ENCODE data around the gene PLA2G4B. TPM values are rescaled to one million over a fixed set of nuclear protein-coding genes. Genes with fewer than 3 reads are reported as not detected.

Gene PLA2G4B
- total RNA-seq, 1 donor from 2014 or later = 1.8 TPM

- Histone ChIP-seq H3K4me1 (ENCODE audit: insufficient read depth, low read length) (no peaks in the 10 kb centered on the region), H3K36me3 (ENCODE audit: insufficient read depth, low read length) (no peaks in the 10 kb centered on the region), H3K9ac (ENCODE audit: low read length) (no peak overlapping the region), H3K79me2 (ENCODE audit: insufficient read depth, low read length) (no peaks in the 10 kb centered on the region), H3K4me3 (ENCODE audit: insufficient read depth, low read depth, low read length) (no peak overlapping the region), H3K9me3 (ENCODE audit: insufficient read depth, low read depth, low read length) (no peaks in the 10 kb centered on the region), H3K27ac (ENCODE audit: low read depth, low read length) (no peak overlapping the region), H3K4me2 (ENCODE audit: low read length) (no peak overlapping the region), H4K20me1 (ENCODE audit: insufficient read depth, low read length) (no peaks in the 10 kb centered on the region), H3K27me3 (ENCODE audit: insufficient read depth, low read length) (no peaks in the 10 kb centered on the region), H2AFZ (ENCODE audit: low read depth, low read length) (no peak overlapping the region)
- H3K9me3 Mint-ChIP-seq (ENCODE audit: unreplicated experiment) = peaks cover 4% of the 10 kb centered on the region
- TF ChIP-seq EZH2 (IDR thresholded peaks at IDR 0.05; ENCODE audit: insufficient read depth, low read length) = no peak
- TF ChIP-seq, protein P1, sequence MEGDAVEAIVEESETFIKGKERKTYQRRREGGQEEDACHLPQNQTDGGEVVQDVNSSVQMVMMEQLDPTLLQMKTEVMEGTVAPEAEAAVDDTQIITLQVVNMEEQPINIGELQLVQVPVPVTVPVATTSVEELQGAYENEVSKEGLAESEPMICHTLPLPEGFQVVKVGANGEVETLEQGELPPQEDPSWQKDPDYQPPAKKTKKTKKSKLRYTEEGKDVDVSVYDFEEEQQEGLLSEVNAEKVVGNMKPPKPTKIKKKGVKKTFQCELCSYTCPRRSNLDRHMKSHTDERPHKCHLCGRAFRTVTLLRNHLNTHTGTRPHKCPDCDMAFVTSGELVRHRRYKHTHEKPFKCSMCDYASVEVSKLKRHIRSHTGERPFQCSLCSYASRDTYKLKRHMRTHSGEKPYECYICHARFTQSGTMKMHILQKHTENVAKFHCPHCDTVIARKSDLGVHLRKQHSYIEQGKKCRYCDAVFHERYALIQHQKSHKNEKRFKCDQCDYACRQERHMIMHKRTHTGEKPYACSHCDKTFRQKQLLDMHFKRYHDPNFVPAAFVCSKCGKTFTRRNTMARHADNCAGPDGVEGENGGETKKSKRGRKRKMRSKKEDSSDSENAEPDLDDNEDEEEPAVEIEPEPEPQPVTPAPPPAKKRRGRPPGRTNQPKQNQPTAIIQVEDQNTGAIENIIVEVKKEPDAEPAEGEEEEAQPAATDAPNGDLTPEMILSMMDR (IDR thresholded peaks at IDR 0.05; ENCODE audit: insufficient read depth, low read depth, low read length) = no peak
- H3K27ac Mint-ChIP-seq (ENCODE audit: unreplicated experiment) = no peak overlapping the region
- no peak overlapping the region for H3K4me3 Mint-ChIP-seq (ENCODE audit: unreplicated experiment)
- DNase-seq (ENCODE audit: low read depth) = no peak
- no peak for FAIRE-seq
- H3K27me3 Mint-ChIP-seq (ENCODE audit: low read depth, unreplicated experiment) = peaks cover 46% of the 10 kb centered on the region
- H3K4me1 Mint-ChIP-seq (ENCODE audit: low read depth, unreplicated experiment) = no peaks in the 10 kb centered on the region
- peaks cover 14% of the 10 kb centered on the region for H3K36me3 Mint-ChIP-seq (ENCODE audit: low read depth, unreplicated experiment)
Measured at GRCh38 chr15:41862515-41863116, 24.0 kb downstream of the PLA2G4B start.

DNA sequence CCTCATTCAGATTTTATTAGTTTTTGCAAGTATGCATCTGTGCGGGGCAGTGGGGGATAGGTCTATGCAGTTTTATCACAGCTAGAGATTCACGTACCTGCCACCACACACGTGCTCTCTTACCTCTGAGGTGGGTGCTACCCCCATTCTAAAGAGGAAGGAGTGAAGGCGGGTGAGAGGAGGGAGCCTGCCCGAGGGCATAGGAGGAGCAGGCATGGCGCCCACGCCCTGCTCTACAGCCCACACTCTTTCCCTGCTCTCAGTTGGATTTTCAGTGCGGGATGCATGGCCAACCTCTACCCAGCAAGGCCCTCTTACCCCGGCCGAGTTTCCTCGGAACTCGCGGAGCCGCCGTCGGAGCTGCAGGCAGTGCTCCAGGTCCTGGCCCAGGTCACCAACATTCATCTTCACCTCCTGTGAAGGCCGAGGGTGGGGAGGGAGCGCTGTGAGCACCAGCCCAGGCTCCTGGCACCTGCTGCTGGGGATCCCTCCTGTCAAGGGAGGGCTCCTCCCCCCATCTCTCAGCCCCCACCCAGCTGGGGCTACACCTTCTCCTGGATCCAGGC lies 26.9 kb downstream of the PLA2G4B start:
- H3K4me3 ChIP-seq (ENCODE audit: insufficient read depth, low read depth, low read length) = no peak overlapping the region
- TF ChIP-seq, protein P1 (IDR thresholded peaks at IDR 0.05; ENCODE audit: insufficient read depth, low read depth, low read length) = no peak
- no peak for TF ChIP-seq EZH2 (IDR thresholded peaks at IDR 0.05; ENCODE audit: insufficient read depth, low read length)
- no peak for FAIRE-seq

DNA sequence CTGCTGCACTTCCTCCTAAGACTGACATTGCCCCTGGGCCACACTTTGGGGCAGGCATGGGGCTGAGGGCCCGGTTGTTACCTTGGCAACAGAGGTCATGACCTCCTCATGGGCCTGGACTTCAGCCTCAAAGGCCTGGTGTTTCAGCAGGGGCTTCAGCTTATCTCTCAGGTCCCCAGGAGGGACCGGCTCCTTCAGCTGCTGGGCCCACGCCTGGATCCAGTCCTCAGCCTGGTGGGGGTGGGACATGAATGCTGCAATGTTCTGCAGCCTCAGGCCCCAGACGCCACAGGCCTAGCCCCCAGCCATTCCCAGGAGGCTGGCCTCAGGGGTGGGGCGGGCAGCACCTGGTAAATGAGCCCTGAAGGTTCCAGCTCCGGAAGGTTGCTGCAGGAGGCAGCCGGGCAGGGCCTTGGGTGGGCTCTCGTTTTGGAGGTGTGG lies 27.6 kb downstream of the PLA2G4B start:
- Histone ChIP-seq H3K27me3 (ENCODE audit: insufficient read depth, low read length) (peaks cover 4% of the 10 kb centered on the region), H3K79me2 (ENCODE audit: insufficient read depth, low read length) (no peaks in the 10 kb centered on the region), H3K27ac (ENCODE audit: low read depth, low read length) (no peak overlapping the region), H3K36me3 (ENCODE audit: insufficient read depth, low read length) (no peaks in the 10 kb centered on the region), H3K4me2 (ENCODE audit: low read length) (no peak overlapping the region), H3K9ac (ENCODE audit: low read length) (no peak overlapping the region), H4K20me1 (ENCODE audit: insufficient read depth, low read length) (peaks cover 14% of the 10 kb centered on the region), H3K9me3 (ENCODE audit: insufficient read depth, low read depth, low read length) (no peaks in the 10 kb centered on the region), H3K4me3 (ENCODE audit: insufficient read depth, low read depth, low read length) (no peak overlapping the region), H2AFZ (ENCODE audit: low read depth, low read length) (no peak overlapping the region), H3K4me1 (ENCODE audit: insufficient read depth, low read length) (peaks cover 15% of the 10 kb centered on the region)
- FAIRE-seq = no peak
- TF ChIP-seq EZH2 (IDR thresholded peaks at IDR 0.05; ENCODE audit: insufficient read depth, low read length) = no peak
- TF ChIP-seq, protein P1 (IDR thresholded peaks at IDR 0.05; ENCODE audit: insufficient read depth, low read depth, low read length) = no peak
- Mint-ChIP-seq H3K27me3 (ENCODE audit: low read depth, unreplicated experiment) (peaks cover 41% of the 10 kb centered on the region), H3K9me3 (ENCODE audit: unreplicated experiment) (peaks cover 4% of the 10 kb centered on the region), H3K36me3 (ENCODE audit: low read depth, unreplicated experiment) (peaks cover 10% of the 10 kb centered on the region), H3K4me3 (ENCODE audit: unreplicated experiment) (no peak overlapping the region), H3K4me1 (ENCODE audit: low read depth, unreplicated experiment) (no peaks in the 10 kb centered on the region), H3K27ac (ENCODE audit: unreplicated experiment) (no peak overlapping the region)
- DNase-seq (ENCODE audit: low read depth) = no peak

More for the DNA sequence above, 26.9 kb downstream of the PLA2G4B start:
- Histone ChIP-seq H3K4me1 (ENCODE audit: insufficient read depth, low read length) (peaks cover 8% of the 10 kb centered on the region), H3K79me2 (ENCODE audit: insufficient read depth, low read length) (no peaks in the 10 kb centered on the region), H3K9me3 (ENCODE audit: insufficient read depth, low read depth, low read length) (no peaks in the 10 kb centered on the region), H2AFZ (ENCODE audit: low read depth, low read length) (no peak overlapping the region), H3K36me3 (ENCODE audit: insufficient read depth, low read length) (no peaks in the 10 kb centered on the region), H3K9ac (ENCODE audit: low read length) (no peak overlapping the region), H3K4me2 (ENCODE audit: low read length) (no peak overlapping the region), H3K27me3 (ENCODE audit: insufficient read depth, low read length) (peaks cover 4% of the 10 kb centered on the region), H3K27ac (ENCODE audit: low read depth, low read length) (no peak overlapping the region), H4K20me1 (ENCODE audit: insufficient read depth, low read length) (peaks cover 14% of the 10 kb centered on the region)
- Mint-ChIP-seq H3K36me3 (ENCODE audit: low read depth, unreplicated experiment) (peaks cover 15% of the 10 kb centered on the region), H3K27me3 (ENCODE audit: low read depth, unreplicated experiment) (peaks cover 47% of the 10 kb centered on the region), H3K9me3 (ENCODE audit: unreplicated experiment) (peaks cover 4% of the 10 kb centered on the region), H3K4me3 (ENCODE audit: unreplicated experiment) (no peak overlapping the region), H3K27ac (ENCODE audit: unreplicated experiment) (no peak overlapping the region), H3K4me1 (ENCODE audit: low read depth, unreplicated experiment) (no peaks in the 10 kb centered on the region)
- DNase-seq (ENCODE audit: low read depth) = no peak

All from astrocyte (in vitro differentiated cells and primary cell).